GM19452 (cell line): ENCODE measurements around the gene EVI5L.

Experiments
- ATAC-seq: cut with Tn5 transposase; IDR thresholded peaks from one replicate; pipeline ENCODE4 v1.9.1; 2021; ENCODE audit not compliant: unreplicated experiment

EVI5L gene

DNA sequence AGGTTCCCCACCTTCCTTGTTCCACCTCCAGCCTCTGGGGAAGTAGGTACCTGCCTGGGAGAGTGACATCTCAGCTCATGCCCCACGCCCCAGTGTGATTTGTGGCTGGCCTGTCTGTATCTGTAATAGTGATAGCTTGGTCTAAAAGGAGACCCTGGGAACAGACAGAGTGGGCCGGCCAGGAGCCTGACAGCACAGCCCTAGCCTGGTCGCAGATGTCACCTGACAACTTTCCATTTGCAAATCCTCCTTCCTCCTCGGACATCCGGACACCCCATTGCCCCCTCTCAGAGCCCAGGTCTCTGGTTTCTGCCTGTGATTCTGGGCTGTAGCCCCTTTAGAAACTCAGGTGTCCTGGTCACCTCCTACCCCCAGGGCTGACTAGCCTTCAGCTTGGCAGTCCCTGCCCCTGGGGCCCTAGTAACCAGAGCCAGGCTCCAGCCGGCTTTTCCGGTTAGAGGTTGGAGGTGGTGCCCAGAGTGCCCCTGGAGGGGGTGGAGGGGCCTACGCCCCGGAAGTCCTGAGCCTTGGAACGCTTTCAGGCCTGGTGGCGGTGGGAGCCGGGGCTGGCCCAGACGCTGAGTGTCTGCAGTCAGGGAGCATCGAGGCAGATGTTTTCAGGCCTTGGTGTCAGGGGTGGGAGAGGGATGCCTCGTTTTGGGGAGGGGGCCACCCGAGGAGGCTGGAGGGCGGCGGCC is 64.7 kb downstream of the EVI5L start:
- ATAC-seq: no peak

DNA sequence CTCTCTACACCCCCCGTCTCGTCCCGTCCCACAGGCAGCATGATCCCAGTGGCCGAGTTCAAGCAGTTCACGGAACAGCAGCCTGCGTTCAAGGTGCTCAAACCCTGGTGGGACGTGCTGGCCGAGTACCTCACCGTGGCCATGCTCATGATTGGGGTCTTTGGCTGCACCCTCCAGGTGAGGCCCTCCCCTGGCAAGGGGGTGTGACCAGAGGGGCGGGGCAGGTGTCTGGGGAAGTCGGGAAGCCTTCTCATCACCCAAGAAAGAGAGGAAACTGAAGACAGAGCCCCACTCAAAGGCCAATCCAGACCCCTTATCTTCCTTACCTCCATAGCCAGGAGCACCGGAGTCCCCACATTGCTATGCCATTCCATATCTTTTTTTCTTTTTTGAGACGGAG is 65.5 kb downstream of the EVI5L start:
- ATAC-seq: no peak

DNA sequence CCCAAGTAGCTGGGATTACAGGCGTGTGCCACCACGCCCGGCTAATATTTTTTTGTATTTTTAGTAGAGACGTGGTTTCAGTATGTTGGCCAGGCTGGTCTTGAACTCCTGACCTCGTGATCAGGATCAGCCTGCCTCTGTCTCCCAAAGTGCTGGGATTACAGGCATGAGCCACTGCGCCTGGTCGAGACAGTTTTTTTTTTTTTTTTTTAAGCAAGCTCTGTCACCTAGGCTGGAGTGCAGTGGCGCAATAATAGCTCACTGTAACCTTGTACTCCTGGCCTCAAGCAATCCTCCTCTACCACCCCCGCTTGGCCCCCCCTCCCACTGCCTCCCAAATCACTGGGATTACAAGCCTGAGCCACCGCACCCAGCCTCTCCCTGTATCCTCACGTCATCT is 67.3 kb downstream of the EVI5L start:
- no peak for ATAC-seq

DNA sequence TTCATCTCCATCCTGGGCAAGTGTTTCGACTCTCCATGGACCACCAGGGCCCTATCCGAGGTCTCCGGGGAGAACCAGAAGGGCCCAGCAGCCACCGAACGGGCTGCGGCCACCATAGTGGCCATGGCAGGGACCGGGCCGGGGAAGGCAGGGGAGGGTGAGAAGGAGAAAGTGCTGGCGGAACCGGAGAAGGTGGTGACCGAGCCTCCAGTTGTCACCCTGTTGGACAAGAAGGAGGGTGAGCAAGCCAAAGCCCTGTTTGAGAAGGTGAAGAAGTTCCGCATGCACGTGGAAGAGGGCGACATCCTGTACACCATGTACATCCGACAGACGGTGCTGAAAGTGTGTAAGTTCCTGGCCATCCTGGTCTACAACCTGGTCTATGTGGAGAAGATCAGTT is 68.9 kb downstream of the EVI5L start:
- no peak for ATAC-seq

DNA sequence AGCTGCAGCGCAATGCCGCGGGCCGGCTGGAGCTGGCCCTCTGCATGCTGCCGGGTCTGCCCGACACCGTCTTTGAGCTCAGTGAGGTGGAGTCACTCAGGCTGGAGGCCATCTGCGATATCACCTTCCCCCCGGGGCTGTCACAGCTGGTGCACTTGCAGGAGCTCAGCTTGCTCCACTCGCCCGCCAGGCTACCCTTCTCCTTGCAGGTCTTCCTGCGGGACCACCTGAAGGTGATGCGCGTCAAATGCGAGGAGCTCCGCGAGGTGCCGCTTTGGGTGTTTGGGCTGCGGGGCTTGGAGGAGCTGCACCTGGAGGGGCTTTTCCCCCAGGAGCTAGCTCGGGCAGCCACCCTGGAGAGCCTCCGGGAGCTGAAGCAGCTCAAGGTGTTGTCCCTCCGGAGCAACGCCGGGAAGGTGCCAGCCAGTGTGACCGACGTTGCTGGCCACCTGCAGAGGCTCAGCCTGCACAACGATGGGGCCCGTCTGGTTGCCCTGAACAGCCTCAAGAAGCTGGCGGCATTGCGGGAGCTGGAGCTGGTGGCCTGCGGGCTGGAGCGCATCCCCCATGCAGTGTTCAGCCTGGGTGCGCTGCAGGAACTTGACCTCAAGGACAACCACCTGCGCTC is 69.8 kb downstream of the EVI5L start:
- ATAC-seq: no peak

DNA sequence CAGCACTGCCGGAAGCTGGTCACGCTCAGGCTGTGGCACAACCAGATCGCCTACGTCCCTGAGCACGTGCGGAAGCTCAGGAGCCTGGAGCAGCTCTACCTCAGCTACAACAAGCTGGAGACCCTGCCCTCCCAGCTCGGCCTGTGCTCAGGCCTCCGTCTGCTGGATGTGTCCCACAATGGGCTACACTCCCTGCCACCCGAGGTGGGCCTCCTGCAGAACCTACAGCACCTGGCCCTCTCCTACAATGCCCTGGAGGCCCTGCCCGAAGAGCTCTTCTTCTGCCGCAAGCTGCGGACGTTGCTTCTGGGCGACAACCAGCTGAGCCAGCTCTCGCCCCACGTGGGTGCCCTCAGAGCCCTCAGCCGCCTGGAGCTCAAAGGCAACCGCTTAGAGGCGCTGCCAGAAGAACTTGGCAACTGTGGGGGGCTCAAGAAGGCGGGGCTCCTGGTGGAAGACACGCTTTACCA is 70.4 kb downstream of the EVI5L start:
- no peak for ATAC-seq

DNA sequence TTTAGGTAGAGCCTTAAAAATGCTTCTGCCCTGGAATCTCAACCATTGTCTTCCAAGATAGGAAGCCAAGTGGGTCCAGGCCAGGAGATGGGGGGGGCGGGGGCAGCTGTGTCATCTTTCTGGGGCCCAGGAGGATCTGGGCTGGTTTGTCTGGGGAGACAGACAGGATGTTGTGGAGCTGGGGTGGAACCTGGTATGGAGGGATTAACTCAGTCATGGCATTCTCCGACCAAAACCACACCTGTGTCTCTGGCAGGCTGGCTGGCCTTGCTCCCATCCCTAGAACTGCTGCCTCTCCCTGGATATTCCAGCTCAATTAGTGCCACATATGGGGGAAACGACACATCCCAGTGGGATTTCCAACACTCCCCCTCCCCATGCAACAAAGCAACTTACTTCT is 70.9 kb downstream of the EVI5L start:
- ATAC-seq: no peak

DNA sequence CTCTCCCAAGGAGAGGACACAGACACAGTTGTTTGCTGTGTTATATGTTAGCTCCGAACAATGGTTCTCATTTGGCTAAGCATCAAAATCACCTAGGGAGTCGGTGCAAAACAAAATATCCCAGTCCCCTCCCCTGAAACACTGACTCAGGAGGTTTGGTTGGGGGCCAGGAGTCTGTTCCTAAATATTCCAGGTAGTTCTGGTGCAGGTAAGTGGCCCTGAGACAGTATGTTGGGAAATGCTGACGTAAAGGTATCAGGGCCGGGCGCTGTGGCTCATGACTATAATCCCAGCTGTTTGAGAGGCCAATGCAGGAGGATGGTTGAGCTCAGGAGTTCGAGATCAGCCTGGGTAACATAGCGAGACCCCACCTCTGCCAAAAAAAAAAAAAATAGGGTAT is 71.3 kb downstream of the EVI5L start:
- ATAC-seq: no peak

DNA sequence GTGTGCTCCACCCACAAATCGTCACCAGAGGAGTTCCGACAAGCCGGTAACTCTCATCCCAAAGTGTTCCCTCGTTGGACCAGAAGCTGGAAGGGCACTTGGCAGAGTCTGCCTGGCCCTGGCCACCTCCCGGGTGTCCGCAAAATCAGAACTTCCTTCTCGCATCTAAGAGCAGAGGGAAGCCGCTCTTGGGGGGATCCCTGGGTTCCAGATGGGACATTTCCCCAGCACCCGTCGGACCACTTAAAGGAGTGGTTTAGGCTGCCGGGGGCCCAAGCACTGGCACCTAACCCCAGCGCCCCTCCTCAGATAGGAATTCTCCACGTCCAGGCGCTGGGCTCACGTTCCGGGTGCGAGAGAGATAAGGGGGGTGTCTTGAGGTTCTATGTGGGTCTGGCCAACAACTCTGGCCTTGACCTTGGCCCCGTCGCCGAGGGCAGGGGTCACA is 72.8 kb downstream of the EVI5L start:
- ATAC-seq: no peak

DNA sequence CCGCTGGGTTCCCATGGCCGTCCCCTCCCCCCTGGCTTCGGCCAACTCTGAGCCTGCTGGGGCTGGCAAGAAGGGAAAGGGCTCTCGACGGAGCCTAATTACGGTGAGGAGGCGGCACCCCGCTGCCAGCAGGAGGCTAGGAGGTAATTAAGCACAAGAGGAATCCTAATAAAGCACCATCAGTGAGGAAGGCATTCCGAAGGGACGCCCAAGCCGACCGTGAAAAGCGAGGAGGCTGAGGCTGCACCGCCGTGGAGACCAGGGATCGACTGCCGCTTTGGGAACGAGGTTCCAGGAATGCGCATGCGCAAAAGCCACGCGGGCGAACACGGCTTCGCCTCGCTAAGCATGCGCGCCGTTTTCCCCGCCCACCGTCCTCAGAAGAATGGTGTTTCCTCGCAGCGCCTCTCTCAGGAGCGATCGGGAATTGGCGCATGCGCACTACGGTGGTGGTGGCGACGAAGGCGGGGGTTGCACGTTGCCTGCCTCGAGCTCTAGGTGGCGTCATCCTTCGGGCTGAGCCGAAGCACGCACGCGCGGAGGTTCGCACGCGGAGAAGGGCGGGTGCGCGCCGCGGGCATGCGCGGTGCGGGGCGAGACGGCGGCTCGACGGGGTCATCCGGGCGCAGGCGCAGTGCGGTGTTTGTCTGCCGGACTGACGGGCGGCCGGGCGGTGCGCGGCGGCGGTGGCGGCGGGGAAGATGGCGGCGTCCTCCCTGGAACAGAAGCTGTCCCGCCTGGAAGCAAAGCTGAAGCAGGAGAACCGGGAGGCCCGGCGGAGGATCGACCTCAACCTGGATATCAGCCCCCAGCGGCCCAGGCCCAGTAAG is 73.4 kb downstream of the EVI5L start, which contains the start of gene MAP2K7:
Gene MAP2K7, plus strand, starts transcription at position 634 of the 830 bp plus-strand sequence. Its CDS starts 68 bp downstream, at position 702.
- ATAC-seq: peak; percentile 81

DNA sequence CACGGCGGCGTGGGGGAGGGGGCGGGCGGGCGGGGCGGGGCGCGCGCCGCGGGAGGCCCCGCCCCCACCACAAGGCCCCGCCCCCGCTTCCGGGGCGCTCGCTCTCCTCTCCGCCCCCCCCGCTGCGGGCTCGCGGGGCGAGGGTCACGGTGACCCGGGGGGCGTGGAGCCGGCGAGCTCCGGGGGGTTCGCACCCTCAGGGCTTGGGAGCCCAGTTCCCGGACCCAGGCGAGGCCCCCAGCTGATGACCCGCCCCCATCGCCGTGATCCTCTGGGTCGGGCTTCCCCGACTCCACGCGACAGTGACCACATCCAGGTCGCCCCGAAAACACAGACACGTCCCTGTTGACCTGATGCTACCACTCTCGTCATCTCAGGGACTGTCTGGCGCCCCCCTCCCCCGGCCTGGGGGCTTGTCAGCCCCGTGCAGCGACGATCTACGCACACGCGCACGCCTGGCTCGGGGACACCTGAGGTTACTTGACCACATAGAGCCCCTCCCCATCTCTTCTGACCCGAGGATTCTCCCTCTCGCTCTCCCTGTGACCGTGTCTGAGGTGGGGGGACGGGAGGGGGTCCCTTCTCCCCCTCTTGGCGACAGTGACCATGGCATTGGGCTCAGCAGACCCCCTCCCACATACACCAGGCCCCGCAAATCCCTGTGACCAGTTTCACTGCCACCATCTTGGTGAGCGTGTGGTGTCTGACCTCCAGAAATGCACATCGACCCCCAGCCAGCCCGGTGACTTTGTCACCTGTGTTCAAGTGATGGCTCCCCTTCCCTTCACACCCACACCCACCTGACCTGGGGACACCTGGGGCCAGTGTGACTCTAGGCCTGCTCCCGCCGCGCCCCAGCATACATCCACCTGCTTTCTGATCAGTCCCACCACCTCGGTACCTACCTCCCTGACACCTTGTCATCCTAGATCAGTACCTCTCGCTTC is 74.3 kb downstream of the EVI5L start:
- ATAC-seq: peak; percentile 27

DNA sequence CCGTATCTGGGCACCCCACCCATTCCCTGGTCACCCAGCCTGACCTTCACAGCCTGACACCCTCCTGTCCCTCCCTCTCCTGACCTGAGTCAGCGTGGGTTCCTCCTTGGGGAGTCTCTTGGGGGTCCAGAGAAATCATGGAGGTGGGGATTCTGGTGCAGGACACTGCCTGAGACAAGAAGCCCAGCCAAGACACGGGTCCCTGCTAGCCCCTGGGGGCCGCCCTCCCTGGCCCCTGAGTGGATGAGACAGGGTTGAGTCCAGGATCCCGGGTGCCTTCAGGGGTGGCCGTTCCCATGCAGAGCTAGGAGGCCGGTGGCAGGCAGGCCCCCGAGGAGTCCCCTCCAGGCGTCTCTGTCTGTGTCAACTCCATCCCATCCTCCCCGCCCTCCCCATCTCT is 75.2 kb downstream of the EVI5L start:
- ATAC-seq: no peak

DNA sequence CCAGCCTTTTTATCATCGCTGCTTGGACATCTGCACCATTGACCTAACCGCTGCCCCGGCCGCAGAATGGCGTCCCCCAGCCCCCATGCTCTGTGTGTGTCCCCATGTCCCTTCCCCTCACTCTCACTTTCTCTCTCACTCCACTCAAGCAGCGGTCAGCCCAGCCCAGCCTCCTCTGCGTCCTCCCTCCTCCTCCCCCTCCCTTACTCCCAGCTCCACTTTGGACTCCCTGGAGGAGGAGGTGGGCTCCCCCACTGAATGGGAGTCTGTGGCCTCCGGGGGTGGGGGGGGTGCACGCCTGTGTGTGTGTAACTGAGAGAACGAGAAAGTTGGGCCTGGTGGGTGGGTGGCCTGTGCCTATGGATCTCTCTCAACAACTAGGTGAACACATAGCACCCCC is 75.8 kb downstream of the EVI5L start:
- no peak for ATAC-seq

DNA sequence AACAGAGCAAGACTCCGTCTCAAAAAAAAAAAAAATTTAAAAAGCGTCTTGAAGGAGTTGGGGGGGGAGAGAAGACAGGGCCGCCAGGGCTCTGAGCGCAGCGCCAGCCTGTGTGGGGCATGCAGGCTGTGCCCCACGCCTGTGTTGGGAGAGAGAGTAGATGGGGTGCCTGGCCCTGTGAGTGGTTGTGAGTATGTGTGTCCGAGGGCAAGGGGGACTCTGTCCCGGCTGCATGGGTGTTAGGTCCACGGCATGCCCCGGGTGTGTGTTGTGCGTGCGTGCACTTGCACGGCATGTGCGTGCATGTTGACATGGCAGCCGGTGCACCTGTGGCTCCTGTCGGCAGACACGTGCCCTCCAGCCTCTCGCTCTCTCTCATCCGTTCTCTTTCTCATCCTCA is 77.1 kb downstream of the EVI5L start:
- no peak for ATAC-seq

DNA sequence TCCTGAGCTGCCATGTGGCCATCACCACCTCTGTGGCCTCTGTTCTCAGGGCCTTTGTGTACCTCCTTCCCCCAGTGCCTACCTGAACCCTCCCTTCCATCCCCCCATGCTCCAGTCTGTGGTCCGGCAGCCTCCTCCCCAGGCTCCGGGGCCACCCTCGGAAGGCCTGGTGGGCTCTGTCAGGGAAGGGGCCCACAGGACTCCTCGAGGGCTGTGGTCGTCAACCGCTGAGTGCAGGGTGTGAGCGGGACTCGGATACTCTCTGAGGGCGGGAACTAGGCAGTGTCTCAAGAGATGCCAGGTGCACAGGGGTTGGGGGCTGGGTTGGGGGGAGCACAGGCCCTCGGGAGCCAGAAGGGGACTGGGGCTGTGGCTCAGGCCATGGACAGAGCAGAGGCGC is 77.5 kb downstream of the EVI5L start:
- no peak for ATAC-seq

DNA sequence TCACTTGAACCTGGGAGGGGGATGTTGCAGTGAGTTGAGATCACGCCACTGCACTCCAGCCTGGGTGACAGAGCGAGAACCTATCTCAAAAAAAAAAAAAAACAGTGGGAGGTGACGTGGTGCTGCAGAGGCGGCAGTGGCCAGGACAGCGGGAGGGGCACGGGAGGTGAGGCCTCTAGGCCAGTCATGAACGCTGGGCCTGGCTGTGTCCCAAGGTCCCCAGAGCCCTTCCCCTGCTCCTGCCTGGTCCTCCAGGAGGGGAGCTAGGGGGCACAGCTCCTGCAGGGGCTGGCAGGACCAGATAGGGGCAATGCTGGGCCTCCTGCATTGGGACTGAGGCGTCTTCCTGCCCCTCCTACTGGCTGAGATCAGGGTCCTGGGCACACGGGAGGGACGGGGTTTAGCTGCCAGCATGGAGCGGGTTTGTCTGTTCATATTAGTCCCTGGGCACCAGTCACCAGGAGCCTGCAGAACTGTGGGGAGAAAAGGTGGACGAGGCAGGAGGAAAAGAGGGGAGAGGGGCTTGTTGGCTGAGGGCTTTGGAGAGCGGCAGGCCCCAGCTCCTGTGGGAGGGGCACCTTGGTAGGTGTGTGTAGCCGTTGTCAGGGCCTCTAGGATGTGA is 78.2 kb downstream of the EVI5L start:
- ATAC-seq: no peak

DNA sequence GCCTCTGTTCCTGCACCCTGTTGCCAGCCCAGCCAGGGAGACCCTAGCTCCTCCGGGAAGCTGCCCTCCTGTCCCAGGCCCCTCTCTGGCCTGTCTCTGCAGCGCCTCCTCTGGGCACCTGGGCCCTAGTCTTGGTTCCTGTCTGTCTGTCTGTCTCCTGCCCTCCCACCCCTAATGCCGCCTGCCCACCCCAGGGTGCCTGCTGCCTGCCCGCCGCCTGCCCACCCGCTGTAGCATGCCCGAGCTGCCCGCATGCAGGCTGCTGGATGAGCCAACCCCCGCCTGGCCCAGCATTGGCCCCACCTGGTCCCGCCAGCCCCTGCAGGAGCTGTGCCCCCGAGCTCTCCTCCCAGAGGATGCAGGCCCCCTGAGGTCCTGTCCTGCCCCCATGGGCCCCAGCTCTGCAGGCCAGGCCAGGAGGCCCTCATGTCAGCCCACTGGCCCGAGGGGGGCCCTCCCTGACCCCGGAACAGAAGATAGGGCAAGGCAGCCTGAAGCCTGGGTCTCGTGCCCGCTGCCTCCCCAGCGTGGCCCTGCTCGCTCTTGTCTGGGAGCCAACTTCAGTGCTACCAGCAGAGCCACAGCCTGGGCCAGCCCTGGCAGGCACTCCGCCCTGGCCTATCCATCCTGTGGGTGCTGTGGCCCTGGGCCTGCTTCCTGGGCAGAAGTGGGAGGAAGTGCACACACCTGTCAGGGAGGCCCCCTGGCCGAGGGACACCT is 78.9 kb downstream of the EVI5L start:
- ATAC-seq: no peak

DNA sequence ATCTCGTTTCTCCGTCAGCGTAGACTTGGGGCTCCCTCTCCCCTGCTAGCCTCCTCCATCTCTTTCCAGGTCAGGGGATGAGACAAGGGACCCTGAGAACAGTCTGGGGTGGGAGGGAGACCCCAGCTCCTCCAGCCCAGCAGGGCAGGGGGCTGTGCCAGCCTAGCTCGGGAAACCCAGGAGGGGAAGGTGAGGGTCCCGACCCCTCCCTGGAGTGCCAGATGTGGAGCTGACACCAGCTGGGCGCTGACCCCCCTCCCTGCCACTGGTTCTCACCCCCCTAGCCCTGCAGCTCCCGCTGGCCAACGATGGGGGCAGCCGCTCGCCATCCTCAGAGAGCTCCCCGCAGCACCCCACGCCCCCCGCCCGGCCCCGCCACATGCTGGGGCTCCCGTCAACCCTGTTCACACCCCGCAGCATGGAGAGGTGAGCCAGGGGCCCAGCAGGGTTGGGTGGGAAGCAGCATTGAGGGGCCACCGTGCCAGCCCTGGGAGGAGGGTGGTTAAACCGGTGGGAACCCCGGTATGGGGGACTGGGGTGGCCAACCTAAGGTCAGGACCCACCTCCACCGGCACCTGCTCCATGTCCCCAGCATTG is 79.6 kb downstream of the EVI5L start:
- no peak for ATAC-seq
